Tibial nerve (tissue), 4 donors: ENCODE results near the gene DIP2A. TPM values are rescaled to one million over a fixed set of nuclear protein-coding genes. Genes with fewer than 3 reads are reported as not detected.

Source experiments
- DNase-seq, 2 donors: peaks; one replicate each; pipeline ENCODE4 v3.0.0-alpha.2; 2019; ENCODE audit warnings: low spot score in 2 of 2
- H3K27ac ChIP-seq, 4 donors: fragments of 200-600 bp; sonication (generic) in 3 of 4; one replicate each; pipeline ENCODE4 v1.5.1; 2017 to 2019; ENCODE audit warnings: mild to moderate bottlenecking in 1 of 4
- H3K27me3 ChIP-seq, 2 donors: fragments of 200-600 bp; sonication (generic) in 1 of 2; one replicate each; pipeline versions ENCODE4 v1.5.1 to v1.6.0; 2017 to 2019
- H3K36me3 ChIP-seq, 3 donors: fragments of 200-600 bp; sonication (generic); one replicate each; pipeline ENCODE4 v1.5.1; 2018 to 2019
- H3K4me1 ChIP-seq, 4 donors: fragments of 200-600 bp; sonication (generic) in 3 of 4; one replicate each; pipeline ENCODE4 v1.5.1; 2017 to 2019
- H3K4me3 ChIP-seq, 4 donors: fragments of 200-600 bp; sonication (generic) in 3 of 4; one replicate each; pipeline ENCODE4 v1.5.1; 2017 to 2019; ENCODE audit warnings: mild to moderate bottlenecking in 1 of 4, moderate library complexity in 1 of 4
- H3K9me3 ChIP-seq, 4 donors: fragments of 200-600 bp; sonication (generic) in 3 of 4; one replicate each; pipeline ENCODE4 v1.5.1; 2017 to 2019
- CTCF ChIP-seq, 5 experiments: fragments of 200-600 bp in 3 of 5; fragments of 450-650 bp in 2 of 5; sonication (generic) in 3 of 5; IDR thresholded peaks; one replicate each; pipeline ENCODE4 v1.5.1; 2016 to 2019; ENCODE audit warnings: antibody characterized with exemption in 5 of 5, mild to moderate bottlenecking in 3 of 5, moderate library complexity in 2 of 5
- EP300 ChIP-seq, 2 donors: sonication (generic); formaldehyde crosslinking; IDR thresholded peaks; one replicate each; pipeline ENCODE4 v1.6.1; 2017; ENCODE audit warnings: antibody characterized with exemption in 2 of 2, mild to moderate bottlenecking in 1 of 2
- POLR2A ChIP-seq, 2 donors: fragments of 450-650 bp; IDR thresholded peaks; one replicate each; pipeline ENCODE4 v1.6.1; 2017; ENCODE audit warnings: antibody characterized with exemption in 2 of 2, mild to moderate bottlenecking in 2 of 2, moderate library complexity in 2 of 2
- WGBS, 2 donors: methylation state at CpG; one replicate each; pipeline ENCODE4 v1.1.5; 2018; 5-methylcytosine and 5-hydroxymethylcytosine counted together
- total RNA-seq, 4 donors: library from RNA; depleted of rRNA; stranded (reverse); fragments of >200 nt; gene quantifications; one replicate each; pipeline ENCODE4 v1.1.0, GENCODE V29; 2016

DIP2A gene
- total RNA-seq, 4 donors from 2014 or later: 55.5 to 67.2 (median 59.8) TPM

- 83 to 89% methylated on average over 5 of the region's 5 CpGs for WGBS, 2 donors
- Histone ChIP-seq H3K27ac (peak overlapping the region in 2 of 4 donors; percentile 50 to 65), H3K27me3 (no peaks in the 10 kb centered on the region), H3K4me3 (no peak overlapping the region), H3K4me1 (no peaks in the 10 kb centered on the region), H3K9me3 (no peaks in the 10 kb centered on the region), H3K36me3 (peaks cover 0 to 96% (median 13%) of the 10 kb centered on the region in 3 donors)
- DNase-seq: no peak
- peak in 1 of 2 donors; percentile 23 for TF ChIP-seq EP300 (IDR thresholded peaks at IDR 0.05)
- no peak for TF ChIP-seq CTCF (IDR thresholded peaks at IDR 0.05)
Measured at GRCh38 chr21:46552274-46552673, 93.6 kb downstream of the DIP2A start.

- Histone ChIP-seq H3K4me1 (no peaks in the 10 kb centered on the region), H3K27me3 (no peaks in the 10 kb centered on the region), H3K27ac (peak overlapping the region in 1 of 4 donors; percentile 37), H3K4me3 (no peak overlapping the region), H3K9me3 (no peaks in the 10 kb centered on the region), H3K36me3 (peaks cover 0 to 96% (median 13%) of the 10 kb centered on the region in 3 donors)
- no peak for DNase-seq
- WGBS, 2 donors: 91 to 92% methylated on average over 5 of the region's 5 CpGs
- TF ChIP-seq POLR2A (IDR thresholded peaks at IDR 0.05) (no peak), EP300 (IDR thresholded peaks at IDR 0.05) (no peak), CTCF (IDR thresholded peaks at IDR 0.05) (no peak)
Measured at GRCh38 chr21:46552865-46553379, 94.2 kb downstream of the DIP2A start.

GRCh38 chr21:46553993-46554392 is 95.3 kb downstream of the DIP2A start:
- no peak for DNase-seq
- Histone ChIP-seq H3K27ac (no peak overlapping the region), H3K9me3 (no peaks in the 10 kb centered on the region), H3K36me3 (peaks cover 0 to 90% (median 13%) of the 10 kb centered on the region in 3 donors), H3K27me3 (no peaks in the 10 kb centered on the region), H3K4me1 (no peaks in the 10 kb centered on the region), H3K4me3 (no peak overlapping the region)
- TF ChIP-seq EP300 (IDR thresholded peaks at IDR 0.05) (no peak), CTCF (IDR thresholded peaks at IDR 0.05) (no peak), POLR2A (IDR thresholded peaks at IDR 0.05) (no peak)
- 94% methylated on average over 13 of the region's 13 CpGs for WGBS, 2 donors

- H3K36me3 ChIP-seq: peaks cover 0 to 90% (median 13%) of the 10 kb centered on the region in 3 donors
Measured at GRCh38 chr21:46554431-46555224, 95.9 kb downstream of the DIP2A start.

More at GRCh38 chr21:46554431-46555224, 95.9 kb downstream of the DIP2A start:
- 89 to 93% methylated on average over 17 to 23 of the region's 30 CpGs for WGBS, 2 donors
- Histone ChIP-seq H3K4me3 (no peak overlapping the region), H3K4me1 (no peaks in the 10 kb centered on the region), H3K27ac (no peak overlapping the region), H3K9me3 (no peaks in the 10 kb centered on the region), H3K27me3 (no peaks in the 10 kb centered on the region)
- no peak for DNase-seq
- TF ChIP-seq CTCF (IDR thresholded peaks at IDR 0.05): no peak
- no peak for TF ChIP-seq EP300 (IDR thresholded peaks at IDR 0.05)
- TF ChIP-seq POLR2A (IDR thresholded peaks at IDR 0.05): no peak
